ENCODE results near the gene KCNS1.
A peak's percentile ranks its signal among the peaks of the same experiment; 100 is the strongest.

KCNS1 gene

DNA sequence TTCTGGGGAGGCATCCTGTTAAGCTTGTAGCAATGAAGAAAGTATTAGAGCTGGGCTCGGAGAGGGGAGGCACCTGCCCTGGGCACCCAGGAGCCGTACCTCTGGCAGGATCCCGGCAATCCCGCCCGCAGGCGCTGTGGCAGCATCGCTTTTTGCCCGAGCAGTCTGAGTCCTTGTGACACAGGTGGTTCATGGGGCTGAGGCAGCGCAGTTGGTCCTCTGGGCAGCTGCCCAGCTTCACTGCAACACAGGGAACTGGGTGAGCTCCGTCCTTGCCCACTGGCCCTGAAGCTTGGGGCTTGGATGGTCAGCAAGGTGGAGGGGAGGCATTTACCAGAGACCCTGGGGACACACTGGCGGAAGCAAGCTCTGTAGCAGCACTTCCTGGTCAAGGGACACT is 9.4 kb upstream of the KCNS1 start:
- DNase-seq (ENCODE audit: low read depth in 1 of 2, low spot score in 1 of 2), result no peak

DNA sequence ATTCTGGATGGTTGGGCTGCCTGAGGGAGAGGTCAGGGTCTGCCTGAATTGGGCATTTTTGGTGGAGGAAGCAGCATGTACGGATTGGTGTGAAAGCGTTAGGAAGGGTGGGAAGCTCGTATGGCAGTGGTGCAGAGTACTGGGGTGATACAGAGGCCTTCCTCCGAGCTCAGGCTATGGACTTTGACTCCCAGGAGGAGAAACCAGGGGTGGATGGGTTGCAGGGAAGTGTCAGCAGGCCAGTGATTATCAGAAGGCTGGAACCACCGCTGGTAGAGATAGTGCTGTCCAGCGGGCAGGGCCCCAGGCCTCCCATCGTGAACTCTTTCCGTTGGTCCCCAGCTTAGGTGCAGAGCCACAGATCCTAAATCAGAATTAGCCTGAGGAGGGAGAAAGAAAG is 8.7 kb upstream of the KCNS1 start:
- no peak for DNase-seq (ENCODE audit: low read depth in 1 of 2, low spot score in 1 of 2)

DNA sequence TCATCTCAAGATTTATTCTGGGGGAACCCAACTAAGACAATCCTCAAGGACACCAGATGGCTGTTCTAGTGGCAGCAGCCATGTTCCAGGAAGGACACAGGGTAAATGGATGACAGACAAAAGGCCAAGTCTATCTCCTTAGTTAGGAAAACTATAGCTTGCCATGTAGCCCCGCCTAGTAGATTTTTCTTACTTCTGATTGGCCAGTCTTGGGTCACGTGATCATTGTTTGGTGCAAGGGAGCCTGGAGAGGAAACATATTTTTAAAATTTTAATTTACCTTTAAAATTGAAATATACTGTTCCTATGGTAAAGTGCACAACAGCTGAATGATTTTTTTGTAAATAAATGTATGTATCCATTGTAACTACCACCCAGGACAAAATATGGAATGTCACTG is 4.4 kb upstream of the KCNS1 start:
- DNase-seq (ENCODE audit: low read depth in 1 of 2, low spot score in 1 of 2), result no peak

DNA sequence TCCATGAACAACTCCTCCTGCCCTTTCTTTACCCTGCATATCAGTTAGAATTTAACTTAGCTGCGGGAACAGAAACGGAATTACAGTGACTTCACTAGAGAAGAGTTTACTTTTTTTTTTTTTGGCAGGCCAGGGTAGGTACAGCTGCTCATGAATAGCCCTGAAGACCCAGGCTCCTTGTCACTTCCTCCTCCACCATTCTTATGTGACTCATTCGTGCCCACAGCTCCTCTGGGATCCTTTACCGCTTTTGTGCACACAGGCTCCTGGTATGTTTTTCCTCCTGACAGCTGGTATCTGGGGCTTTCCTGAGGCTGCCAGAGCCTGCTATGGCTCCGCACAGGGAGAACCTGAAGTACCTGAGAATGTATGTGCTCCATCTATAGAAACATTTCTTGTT is 3.9 kb upstream of the KCNS1 start:
- DNase-seq (ENCODE audit: low read depth in 1 of 2, low spot score in 1 of 2), result no peak

DNA sequence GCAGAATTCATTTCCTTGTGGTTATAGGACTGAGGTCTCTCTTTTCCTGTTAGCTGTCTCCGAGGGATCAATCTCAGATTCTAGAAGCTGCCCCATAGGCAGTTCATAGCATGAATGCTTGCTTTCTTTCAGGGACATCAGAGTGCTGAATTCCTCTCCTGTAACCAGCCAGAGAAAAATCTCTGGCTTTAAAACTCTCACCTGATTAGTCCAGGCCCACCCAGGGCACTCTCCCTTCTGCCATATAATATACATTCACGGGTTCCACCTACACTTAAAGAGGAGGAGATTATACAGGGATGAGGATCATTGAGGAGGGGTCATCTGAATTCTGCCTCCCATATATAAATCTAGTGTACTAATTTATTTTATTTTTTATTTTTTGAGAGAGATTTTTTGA is 2.1 kb upstream of the KCNS1 start:
- no peak for DNase-seq (ENCODE audit: low read depth in 1 of 2, low spot score in 1 of 2)

DNA sequence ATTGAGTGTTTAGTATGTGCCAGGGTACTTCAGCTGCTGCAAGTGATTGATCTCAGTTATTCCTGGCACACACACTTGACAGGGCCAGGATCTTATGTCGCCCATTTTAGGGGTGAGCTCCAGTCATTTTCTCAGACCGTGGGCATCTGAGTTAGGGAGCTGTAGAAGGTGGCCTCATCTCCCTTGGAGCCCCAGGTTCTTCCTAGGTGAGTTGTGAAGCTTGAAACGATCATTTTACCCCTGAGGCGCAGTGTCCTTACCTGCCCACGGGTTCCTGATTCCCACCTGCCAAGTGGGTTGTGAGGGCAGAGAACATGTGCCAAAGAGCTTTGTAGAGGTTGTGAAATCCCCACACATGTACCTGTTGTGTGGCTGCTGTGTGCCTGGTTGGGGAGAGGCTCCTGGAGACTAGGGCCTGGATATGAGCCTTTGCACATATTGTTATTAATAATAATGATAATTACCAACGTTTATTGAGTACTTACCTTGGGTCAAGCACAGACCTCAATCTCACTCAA is 465 bp upstream of the KCNS1 start:
- DNase-seq (ENCODE audit: low read depth in 1 of 2, low spot score in 1 of 2), result no peak

DNA sequence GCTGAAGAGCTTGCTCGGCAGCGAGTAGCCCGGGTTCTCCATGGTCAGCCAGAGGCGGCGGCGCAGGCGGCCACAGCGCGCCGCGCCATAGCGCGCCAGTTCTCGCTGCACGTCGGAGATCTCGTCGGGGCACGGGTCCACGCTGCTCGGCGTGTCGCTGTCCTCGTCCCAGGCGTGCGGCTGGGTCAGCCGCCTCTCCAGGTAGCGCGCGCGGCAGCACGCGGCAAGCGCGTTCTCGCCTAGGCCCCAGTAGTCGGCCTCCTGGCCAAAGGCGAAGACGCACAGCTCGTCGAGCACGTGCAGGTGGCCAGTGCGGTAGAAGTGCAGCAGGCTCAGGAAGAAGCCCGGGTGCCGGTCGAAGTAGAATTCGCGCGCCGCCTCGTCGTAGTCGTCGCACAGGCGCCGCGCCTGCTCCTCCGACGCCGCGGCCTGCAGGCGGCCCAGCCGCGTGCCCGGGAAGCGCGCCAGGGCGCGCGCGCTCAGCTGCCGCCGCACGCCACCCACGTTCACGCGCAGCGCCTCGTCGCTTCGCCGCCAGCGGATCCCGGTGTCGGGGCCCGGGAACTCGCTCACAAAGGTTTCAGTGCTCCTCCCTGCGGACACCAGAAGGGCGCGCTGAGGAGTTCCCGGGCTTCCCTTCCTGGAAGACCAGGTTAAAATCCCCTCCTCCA is 2.7 kb downstream of the KCNS1 start:
- no peak for DNase-seq (ENCODE audit: low read depth in 1 of 2, low spot score in 1 of 2)

DNA sequence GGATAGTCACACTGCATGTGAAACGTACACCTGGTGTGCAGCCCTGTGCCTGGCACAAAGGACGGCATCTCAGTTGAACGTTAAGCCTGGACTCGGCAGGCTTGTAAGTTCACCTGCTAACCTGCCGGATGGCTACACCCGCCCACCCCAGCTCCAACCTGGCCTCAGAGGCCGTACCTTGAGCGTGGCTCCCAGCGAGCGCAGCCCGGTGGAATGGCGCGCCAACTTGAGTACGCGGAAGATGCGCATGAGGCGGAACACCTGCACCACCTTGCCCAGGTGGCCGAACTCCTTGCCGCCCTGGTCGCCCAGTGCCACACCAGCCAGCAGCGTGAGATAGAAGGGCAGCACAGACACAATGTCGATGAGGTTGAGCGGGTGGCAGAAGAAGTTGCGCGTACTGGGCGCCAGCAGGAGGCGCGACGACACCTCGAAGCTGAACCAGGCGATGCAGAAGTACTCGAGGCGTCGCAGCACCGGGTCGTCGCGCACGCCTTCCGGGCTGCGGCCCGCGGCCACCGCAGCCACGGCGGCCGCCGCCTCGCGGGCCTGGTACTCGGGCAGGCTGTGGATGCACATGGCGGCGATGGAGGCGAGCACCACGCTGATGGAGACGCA is 3.3 kb downstream of the KCNS1 start:
- DNase-seq (ENCODE audit: low read depth in 1 of 2, low spot score in 1 of 2), result no peak

DNA sequence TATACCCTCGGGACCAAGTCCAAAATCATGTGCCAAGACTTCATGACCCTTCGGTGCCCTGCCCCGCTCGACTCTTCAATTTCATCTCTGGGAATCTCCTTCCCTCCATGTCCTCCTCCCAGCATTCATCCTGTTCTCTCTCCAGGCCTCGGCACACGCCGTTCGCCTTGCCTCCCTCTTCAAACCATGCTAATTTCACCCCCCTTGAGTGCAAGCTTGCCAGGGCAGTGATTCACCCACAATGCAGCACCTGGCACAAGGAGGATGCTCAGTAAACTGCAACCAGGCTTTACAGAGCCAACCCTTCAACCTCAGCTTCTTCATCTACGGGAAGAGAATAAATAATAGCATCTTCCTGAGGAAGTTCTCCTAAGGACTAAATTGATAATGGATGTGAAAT is 4.1 kb downstream of the KCNS1 start:
- no peak for DNase-seq (ENCODE audit: low read depth in 1 of 2, low spot score in 1 of 2)

DNA sequence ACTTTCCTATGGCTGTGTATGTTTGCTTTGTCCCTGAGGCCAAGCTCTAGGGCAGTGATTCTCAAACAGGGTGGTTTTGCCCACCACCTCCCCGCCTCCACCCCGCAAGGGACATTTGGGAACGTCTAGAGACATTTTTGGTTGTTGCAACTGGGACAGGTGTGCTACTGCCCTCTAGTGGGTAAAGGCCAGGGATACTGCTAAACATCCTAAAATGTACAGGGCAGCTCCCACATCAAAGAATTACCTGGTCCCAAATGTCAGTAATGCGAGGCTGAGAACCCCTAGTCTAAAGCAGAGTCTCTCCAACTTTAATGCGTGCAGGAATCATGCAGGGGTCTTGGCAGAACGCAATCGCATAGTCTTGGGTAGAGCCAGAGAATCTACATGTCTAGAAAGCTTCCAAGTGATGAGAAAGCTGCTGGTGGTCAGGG is 5.1 kb downstream of the KCNS1 start:
- DNase-seq (ENCODE audit: low read depth in 1 of 2, low spot score in 1 of 2), result peak in 1 of 2 donors; percentile 13

DNA sequence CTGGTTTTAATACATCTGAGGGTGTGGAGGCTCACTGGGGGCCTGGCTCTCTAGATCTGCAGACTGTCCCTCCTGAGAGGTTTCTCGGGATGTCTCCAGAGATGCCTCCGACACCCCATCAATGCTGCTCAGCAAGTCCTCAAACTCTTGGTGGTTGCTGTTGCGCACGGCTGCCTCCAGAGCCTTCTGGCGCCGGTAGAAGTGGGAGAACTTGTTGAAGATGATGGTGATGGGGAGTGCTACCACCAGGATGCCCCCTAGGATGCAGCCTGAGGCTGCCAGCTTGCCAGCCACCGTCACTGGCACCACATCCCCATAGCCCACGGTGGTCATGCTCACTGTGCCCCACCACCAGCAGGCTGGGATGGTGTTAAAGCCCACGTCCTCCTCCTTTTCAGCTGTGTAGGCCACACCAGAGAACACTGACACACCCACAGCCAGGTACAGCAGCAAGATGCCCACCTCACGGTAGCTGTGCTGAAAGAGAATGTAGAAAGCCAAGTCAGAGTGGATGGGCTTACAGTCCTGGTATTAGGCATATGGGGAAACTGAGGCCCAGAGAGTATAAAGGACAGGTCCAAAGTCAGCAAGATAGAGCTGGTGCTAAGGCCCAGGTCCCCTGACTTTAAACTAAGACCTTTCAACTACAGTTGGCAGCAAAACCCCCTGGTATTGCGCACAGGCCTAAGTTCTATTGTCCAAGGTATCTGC is 5.9 kb downstream of the KCNS1 start:
- DNase-seq (ENCODE audit: low read depth in 1 of 2, low spot score in 1 of 2), result no peak

DNA sequence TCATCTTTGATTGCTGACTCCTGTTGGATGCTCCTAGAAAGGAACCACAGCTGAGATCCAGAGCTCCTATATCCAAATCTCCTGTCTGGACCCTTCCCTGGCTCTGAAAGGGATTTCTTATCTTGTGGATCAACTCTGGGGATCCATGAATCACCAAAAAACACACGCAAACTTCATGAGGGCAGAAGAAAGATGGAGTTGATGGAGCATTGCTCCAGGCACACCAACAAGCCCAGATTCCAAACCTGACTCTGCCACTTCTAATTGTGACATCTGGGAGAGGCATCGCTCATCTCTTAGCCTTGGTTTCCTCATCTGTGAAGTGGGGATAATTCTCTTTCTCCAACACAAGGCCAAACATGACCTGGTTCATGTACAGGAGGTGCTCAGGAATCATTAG is 6.7 kb downstream of the KCNS1 start:
- DNase-seq (ENCODE audit: low read depth in 1 of 2, low spot score in 1 of 2), result no peak

DNA sequence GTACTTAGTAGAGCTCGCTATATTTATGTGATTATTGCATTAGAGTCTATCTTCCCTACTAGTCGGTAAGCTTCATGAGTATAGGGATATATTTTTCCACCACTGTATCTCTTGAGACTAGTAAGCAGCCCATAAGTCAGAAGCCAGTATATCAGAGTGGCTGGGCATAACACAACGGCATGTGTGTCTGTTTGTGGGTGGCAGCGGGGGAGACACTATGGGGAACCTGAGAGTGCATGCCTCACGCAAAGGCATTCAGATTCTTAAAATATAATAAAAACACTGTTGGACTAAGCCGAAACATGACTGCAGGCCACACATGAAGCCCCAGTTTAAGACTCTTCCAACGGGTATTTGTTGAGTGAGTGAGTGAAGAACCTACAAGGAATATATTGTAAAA is 8.0 kb downstream of the KCNS1 start:
- no peak for DNase-seq (ENCODE audit: low read depth in 1 of 2, low spot score in 1 of 2)

DNA sequence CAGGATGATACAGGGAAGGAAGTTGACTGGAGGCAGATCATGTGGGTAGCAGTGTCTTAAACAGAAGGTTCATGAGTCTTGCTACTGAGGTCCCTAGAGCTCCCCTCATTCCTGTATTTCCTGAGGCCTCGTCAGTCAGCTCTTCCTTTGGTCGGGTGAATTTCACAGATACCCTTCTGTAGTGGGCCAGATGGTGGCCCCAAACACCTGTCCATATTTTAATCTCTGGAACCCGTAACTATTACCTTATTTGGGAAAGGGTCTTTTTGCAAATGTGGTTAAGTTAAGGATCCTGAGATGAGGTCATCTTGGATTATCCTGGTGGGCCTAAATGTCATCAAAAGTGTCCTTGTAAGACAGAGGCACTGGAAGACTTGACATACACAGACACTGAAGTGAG is 9.6 kb downstream of the KCNS1 start:
- no peak for DNase-seq (ENCODE audit: low read depth in 1 of 2, low spot score in 1 of 2)

DNA sequence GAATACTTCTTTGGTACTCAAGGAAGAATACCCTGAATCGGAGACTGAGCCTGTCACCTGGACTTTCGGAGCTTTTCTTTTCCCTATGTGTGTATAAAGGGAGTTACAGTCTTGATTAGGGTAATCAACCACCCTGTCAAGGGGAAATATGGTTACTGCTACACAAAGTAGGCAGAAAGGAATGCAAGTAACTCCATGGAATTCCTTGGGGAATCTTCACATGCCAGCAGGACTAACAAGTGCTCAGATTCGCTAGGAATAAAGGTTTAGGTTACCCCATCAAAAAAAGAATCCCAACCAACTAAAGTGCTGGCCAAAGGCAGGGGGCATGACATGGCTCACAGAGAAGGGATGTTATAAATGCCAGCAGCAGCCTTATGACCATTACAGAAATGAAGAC is 10.4 kb downstream of the KCNS1 start:
- DNase-seq (ENCODE audit: low read depth in 1 of 2, low spot score in 1 of 2), result no peak

DNA sequence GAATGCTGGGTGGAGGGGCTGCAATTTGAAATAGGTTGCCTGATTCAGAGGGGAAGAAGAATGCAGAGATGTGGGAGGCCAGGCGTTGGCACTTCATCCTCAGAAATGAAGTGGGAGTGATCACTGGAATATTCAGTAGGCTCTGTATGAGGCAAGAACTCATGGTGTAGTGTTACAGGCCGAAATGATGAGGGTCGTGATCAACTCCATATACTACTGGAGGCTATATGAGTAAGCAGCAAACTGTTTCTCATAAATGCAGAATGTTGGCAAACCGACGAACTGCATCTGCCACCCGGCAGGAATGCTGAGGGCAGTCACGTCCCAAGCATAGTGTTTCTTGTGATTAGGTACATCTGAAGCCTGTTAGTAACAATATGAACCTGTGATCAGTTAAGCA is 12.7 kb downstream of the KCNS1 start:
- DNase-seq (ENCODE audit: low read depth in 1 of 2, low spot score in 1 of 2), result no peak

DNA sequence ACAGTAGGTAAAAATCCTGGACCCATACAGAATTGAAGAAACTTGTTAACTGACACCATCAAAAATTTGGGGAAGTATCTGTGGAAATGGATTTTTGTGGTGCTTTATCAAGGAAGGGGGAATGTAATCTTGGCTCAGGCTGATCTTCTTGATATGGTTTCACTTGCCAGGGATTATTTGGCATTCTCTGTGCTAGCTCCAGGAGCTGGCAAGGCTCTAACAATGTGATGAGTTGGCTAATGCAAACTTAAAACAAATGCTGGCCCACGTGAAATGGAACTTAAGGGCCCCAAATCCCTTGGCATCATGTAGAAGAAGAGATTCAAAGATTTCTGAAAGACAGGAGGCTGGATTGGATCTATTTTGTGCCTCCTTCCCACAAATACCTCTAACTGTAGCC is 13.1 kb downstream of the KCNS1 start:
- no peak for DNase-seq (ENCODE audit: low read depth in 1 of 2, low spot score in 1 of 2)

DNA sequence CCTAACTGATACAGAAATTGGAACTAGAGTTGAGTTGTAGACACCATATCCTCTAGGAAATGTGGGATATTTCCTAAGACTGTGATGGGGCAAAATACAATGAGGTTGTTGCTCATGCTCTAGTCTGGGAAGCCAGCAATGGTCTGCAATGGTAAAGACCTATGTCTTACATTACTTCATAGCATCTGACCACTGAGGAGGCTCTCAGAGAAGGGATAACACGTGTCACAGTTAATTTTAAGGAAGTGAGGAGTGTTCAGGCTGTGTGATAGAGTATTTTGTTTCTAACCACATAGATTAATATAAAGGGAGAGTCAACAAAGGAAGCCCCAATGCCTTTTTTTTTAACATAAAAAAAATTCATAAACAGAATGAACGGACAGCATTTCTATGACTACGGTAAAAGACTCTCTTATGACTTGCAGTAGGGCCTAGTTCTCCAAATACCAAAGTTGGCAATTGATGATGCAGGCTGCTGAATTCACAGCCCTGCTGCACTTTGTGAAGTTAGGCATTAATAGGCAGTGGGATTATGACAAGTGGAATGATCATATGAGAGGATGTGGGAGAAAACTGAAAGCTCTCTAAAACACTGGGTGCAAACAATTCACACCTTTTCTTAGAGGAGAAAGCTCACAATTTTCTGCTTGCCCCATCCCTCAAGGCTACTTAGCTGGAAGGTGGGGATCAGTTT is 13.7 kb downstream of the KCNS1 start:
- DNase-seq (ENCODE audit: low read depth in 1 of 2, low spot score in 1 of 2), result no peak

DNA sequence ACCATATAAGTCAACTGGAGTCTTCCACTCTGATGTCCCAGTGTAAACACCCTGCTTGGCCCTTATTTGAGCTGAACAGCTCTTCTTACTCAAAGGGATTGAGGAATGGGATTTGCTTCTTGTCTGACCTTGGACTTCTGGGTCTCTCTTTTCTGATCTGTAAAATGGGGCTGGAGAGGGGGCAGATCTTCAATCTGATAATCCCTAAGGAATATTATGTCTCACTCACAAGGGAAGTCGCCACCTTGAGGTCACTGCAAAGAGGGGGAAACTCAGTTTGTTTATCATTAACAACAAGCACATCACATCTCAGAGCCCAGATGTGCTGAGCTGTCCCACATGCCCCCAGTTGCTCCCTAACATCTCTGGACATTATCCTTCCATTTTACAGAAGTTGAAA is 15.1 kb downstream of the KCNS1 start:
- no peak for DNase-seq (ENCODE audit: low read depth in 1 of 2, low spot score in 1 of 2)

DNA sequence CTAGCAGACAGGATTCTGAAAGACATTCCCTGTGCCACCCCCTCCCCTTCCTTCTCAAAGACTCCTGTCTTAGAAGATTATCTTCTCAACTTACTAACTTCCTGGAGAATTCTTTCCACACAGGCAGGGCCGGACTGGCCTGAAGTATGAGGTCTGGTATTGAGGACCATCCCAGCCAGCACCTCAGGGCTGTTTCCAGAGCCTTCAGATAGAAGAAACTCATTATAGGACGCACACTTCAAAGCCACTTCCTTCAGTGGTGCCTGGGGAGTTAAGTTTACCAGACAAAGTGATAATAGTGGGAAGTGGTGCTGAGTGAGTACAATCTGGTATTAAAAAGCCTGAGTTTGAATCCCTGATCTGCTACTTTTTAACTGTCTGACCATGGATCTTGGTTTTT is 15.6 kb downstream of the KCNS1 start:
- DNase-seq (ENCODE audit: low read depth in 1 of 2, low spot score in 1 of 2), result no peak

DNA sequence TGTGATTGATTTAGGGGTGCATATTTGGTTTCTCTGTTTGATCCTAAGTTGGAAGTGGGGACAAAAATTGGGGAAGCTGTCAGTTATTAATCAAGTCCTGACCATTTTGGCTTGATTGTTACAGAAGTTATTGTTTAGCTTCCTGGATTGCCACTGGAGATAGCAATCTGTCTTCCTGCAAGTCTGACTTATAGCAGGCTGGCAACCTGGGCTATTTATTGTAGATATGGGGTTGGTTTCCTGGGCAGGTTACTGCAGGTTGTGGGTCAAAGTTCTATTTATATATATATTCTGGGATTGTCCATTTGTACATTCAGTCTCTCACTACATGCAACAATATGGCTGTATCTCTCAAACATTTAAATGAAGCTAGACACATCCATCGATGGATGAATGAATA is 17.8 kb downstream of the KCNS1 start:
- DNase-seq (ENCODE audit: low read depth in 1 of 2, low spot score in 1 of 2), result no peak

DNA sequence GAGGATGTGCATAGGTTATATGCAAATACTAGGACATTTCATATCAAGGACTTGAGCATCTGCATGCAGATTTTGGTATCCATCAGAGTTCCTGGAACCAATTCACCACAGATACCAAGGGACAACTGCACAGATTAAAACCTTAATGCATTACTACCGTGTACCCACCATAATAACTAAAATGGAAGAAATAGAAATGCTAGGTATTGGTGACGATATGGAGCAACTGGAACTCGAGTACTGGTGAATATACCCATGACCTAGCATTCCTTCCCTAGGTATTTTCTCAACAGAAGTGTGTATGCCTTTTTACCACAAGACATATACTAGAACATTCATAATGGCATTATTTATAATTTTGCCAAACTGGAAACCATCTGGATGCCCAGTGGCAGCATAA is 18.5 kb downstream of the KCNS1 start:
- no peak for DNase-seq (ENCODE audit: low read depth in 1 of 2, low spot score in 1 of 2)

All from stimulated activated CD4-positive, alpha-beta T cell treated with anti-CD3 and anti-CD28 coated beads, Interleukin-15, amount 100 ng/mL, for 1 hour (primary cell).